HG03064 (cell line): ENCODE results near the gene PLEKHG1.

Source experiments
- ATAC-seq: cut with Tn5 transposase; IDR thresholded peaks from one replicate; pipeline ENCODE4 v1.9.1; 2021; ENCODE audit warnings: low read depth; ENCODE audit not compliant: unreplicated experiment

The PLEKHG1 gene

DNA sequence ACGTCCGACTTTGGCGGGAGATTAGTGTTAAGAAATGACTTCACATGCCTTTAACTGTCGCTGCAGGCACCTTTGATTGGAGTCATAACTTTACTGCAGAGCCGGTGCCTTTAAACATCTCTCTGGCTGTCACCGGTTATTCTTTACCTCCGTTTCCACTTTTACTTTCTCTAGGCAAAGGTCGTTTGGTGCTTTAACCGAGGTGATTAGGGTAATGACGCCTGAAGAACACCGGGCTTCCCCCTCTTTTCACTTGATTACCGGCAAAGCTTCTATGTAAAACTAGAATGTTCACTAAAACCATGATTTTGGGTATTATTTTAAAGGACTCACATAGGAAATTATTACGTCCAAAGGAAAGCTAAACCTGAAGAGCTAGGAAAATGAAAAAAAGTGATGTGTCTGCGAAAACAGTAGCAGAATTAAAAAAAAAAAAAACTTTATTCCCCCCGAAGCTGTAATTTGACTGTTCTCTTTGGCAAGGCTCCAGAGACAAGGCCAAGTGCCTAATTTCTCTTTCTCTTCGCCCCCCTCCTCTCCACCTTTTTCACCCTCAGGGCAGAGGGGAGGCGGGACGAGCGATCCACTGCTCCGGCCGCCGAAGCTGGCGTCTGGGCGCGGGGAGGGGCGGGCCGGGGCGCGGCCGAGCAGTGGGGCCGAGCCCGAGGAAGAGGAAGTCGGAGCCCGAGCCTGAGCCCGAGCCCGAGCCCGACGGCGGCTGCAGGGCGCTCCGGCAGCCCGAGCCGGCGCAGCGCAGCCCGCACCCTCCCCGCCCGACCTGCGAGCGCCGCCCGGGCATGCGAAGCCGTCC, at the start of gene PLEKHG1:
Gene PLEKHG1, plus strand, starts transcription at position 687 of the 811 bp plus-strand sequence. CDS start 133,797 bp downstream, outside the sequence.
- peak; percentile 71 for ATAC-seq

DNA sequence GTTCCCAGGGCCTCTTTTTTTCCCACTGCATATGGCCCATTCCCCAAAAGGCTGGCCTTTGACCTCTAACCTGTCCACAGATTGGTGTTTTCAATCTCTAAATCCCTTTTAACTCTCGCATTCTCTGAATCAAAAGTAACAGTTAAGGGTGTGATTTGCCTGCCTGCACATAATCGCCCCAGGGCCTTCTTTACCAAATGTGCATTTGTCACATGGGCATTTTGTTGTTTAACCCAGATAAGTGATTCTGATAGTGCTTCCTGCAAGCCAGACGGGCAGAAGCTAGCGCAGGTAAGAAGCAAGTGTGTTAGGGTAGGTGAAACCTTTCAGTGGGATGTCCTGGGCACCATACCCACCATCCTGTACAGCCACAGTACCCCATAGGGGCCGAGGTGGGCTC, 49.4 kb upstream of the PLEKHG1 start:
- ATAC-seq, result no peak

DNA sequence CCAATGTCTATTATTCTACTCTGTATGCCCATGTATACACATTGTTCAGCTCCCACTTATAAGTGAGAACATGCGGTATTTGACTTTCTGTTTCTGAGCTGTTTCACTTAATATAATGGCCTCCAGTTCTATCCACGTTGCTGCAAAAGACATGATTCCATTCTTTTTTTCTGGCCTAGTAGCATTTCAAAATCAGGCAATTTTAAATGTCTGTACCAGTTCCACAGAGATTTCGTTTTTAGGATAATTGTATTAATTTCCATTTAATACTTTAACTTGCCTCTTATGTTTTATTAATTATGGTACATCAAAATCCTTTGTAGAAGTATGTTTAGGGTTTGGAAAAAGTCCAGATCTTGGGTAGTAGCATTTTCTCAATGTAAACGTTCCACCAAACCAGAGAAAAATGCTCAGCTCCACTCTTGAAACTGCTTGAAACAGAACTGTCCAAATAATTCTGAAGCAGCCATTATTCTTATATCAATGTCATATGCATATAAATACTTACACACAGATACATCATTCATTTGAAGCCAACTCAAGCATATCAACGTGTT, 42.6 kb upstream of the PLEKHG1 start:
- no peak for ATAC-seq

DNA sequence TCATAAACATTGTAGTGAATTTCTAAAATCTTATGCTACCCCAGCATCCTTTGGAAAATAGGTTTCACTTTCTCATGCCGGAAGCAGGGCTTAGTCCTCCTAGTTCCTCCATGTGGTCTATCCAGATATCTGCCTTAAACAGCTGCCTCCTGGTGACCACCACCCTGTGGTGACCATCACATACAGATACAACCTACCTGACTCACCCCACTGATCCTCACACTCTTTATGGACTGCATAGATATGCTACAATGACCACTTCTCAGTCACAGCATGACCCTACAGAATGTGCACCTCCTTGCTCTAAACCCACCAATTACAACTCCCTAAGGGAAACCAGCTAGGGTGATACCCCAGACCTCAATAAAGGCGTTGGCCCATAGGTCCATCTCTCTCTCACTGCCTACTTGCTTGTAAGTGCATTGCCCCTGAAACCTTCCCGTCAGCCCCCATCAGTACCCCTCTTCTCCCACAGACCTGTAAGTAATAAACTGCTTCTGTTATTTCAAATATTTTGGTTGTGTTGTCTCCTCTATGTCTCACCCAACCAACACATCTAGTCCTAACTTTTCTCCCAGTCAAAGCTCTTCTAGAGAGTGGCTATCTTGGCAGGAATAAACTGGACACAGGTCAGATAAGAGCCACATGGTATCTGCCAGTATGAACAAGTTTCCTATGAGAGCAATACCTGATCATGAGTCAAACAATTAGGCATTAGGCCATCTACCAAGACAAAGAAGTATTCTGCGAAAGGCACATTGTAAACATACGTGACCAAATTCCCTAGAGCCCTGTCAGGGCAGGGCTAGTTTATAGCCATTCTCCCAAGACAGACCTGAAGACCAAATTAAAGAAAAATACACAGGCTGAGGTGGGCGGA, 39.4 kb upstream of the PLEKHG1 start:
- no peak for ATAC-seq

DNA sequence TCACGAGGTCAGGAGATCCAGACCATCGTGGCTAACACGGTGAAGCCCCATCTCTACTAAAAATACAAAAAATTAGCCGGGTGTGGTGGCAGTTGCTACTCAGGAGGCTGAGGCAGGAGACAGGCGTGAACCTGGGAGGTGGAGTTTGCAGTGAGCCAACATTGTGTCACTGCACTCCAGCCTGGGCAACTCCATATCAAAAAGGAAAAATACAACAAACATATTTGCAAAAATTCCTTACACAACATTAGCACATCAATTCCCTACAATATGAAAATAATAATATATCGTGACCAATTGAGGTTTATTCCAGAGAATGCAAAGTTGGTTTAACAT, 38.8 kb upstream of the PLEKHG1 start:
- no peak for ATAC-seq

DNA sequence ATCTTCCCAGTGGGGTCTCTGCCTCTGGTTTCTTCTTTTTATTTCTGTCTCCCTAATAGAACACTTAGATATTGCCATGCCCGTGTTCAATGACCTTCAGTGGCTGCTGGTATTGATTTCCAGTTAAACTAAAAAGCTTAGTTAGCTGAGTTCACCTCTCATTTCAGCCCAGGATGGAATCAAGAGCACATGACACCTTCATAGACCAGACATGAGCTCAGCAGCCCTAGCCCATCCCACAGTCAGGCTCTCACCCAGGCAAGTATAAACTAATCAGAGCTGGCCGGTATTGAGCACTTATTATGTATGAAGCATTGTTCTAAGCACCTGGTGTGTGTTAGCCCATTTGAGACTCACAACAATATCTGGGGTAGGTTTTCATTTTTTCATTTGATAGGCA, 33.7 kb upstream of the PLEKHG1 start:
- ATAC-seq, result no peak

DNA sequence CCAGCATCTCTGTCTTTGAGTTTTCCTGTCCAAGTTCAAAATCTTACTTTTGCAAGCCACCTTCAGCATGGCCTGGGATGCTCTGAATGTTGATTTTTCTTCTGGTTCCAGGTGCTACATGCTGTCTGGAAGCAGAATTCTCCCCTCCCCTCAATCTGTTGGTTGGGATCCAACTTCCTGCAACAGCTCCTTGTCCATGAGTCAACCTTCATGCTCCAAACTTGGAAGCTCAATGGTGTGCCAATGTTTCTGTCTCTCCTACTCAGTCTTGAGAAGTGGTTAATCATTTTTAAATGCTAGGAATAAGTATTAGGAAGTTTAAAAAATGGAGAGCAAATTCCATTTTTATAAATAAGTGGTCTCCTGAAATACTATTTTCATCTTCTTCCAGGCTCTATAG, 33.2 kb upstream of the PLEKHG1 start:
- ATAC-seq, result no peak

DNA sequence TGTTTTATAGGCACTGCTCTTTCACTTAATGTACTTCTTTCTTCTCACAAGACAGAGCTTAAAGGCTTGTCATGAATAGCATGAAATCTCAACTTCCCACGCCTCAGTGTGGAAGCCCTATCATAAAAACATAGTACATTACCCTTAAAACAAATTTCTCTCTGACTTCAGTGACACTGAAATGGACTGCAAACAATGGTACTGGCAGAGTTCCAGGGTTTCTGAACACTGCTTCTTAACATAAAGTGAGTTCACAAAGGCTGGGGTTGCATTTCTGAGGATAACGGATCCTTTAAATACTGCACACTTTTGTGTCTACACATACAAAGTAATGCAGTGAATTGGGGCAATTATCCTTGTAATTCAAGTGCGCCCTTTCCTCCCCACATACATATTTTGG, 32.3 kb upstream of the PLEKHG1 start:
- no peak for ATAC-seq

DNA sequence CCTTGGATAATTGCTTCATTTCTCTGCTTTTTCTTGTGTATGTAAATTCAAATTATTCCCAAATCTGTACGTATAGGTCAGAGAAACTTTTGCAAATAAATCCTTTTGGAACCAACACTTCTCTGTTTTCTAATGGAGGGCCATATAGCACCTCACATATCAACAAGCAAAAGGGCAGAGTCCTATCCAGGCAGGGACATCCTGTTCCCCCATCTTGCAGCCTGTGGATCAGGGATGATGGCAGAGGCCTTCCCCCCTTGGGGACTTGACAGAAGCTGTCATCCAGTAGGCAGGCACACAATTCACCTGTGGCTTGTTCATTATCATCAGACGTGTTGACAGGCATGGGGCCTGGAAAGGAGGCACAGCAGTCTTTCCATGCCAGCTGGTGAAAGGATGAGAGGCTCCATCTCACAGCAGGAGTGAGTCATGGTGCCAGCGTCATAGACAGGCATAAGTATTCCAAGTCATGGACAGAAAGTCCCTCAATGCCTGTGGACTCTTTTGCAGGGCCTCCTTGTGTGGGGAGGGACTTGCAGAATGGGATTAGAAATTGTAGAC, 31.8 kb upstream of the PLEKHG1 start:
- no peak for ATAC-seq

DNA sequence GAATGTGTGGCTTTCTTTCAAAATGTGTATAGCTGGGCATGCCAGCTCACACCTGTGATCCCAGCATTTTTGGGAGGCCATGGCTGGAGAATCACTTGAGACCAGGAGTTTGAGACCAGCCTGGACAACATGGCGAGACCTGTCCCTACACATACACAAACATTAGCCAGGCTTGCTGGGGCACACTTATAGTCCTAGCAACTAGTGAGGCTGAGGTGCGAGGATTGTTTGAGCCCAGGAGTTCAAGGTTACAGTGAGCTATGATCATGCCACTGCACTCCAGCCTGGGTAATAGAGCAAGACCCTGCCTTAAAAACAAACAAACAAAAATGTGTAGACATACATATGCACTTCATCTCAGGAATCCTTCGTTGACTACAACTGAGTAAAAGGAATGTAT, 31.1 kb upstream of the PLEKHG1 start:
- ATAC-seq, result no peak

DNA sequence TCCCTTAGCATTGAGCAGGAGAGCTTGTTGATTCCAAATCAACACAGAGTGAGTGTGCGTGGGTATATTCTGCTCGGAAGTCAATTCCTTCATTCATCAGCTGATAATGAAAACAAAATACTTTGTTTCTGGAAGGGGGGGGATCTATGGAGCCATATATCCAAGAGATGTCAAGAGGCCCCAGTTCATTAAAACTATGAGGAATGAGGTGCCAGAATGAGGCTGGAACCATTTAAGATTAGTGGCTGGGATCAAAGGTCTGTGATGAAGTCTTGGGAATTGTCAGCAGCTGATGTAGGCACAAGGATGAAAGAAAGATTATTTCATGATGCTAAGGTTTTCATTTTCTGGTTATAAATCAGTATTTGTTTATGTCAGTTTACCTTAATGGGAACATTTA, 30.5 kb upstream of the PLEKHG1 start:
- ATAC-seq, result no peak

DNA sequence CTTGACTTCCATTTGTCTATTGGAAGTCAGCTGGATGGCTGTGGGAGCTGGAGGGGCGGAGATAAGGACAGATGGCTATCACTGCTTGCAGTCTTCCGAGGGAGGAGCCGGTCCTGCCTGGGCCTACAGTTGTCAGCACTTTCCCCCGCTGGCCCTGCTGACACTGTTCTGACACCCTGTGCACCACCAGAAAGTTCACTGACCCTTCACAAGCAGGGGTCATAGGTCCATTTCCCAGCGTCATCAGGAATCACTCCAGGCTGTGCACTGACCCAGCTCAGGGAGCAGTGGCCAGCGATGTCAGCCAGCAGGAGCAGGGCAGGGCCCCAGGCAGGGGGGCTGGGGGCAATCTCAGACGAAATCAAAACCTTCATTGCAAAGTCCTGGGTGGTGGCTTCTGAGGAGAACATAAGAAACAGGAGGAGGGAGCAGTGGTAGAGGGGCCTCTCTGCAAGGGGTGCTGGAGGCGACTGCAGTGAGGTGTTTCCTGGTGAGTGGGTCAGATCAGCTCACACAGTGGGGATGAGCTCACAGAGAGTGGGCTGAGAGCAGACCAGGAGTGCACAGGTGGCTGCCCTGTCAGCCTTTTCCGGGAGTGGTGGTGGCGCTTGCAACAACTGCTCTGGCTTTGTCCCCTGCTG, 26.5 kb upstream of the PLEKHG1 start:
- ATAC-seq, result no peak

DNA sequence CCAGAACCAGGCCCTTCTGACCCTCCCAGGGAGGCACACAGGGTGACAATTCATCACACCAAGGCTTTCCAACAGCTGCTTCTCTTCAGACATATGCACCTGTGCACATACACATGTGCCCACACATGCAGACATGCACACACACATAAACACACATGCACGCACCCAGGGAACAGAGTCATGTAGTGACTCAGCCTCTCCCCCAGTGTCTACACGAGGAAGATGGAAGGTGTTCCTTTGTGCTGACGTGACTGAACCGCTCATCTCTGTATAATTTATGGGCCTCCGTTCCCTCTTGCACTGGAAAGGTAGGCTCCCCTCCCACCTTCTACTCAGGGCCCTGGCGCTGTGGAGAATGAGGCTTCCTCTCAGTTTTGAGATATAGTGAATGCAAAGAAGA, 23.8 kb upstream of the PLEKHG1 start:
- ATAC-seq, result no peak

DNA sequence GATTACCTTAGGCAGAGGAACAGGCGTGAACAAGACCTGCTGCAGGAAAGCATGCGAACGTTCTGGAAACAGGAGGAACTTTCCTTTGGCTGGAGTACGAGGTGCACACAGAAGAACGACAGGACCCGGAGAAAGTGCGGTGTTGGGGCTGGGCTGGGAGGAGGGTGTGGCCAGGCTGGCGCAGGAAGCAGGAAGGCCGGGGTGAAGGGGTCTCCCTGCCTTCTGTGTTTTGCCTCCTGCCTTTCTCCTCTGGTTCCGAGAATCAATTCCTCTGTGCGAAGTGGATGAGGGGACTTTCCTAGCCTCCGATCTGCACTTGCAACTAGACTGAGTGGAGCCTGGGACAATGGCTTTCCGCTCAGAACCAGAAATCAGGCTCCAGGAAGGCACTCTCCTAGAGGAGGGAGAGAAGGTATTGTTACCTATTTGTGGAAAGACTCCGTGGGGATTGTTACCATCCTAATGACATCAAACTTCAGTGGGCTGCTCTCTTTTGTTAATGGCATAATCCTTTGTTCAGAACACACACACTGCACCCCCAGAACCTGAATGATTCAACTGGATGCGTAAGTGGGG, 22.9 kb upstream of the PLEKHG1 start:
- ATAC-seq, result no peak

DNA sequence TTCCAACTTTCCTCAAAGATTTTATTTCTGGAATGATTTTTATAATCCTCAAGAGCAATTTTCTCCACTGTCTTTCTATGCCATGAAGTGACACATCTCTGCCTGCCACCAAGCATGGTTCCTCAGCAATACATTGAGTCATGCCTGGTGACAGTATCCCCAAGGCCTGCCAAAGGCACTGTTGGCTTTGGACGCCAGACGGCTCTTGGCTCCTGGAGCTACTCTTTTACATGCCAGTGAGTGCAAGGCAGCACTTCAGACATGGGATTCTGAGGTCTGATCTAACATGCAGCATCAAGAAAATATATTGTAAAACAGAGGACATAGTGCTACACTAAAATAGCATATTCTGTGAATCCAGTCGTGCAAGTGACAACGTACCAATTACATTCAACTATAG, 20.1 kb upstream of the PLEKHG1 start:
- ATAC-seq, result no peak

DNA sequence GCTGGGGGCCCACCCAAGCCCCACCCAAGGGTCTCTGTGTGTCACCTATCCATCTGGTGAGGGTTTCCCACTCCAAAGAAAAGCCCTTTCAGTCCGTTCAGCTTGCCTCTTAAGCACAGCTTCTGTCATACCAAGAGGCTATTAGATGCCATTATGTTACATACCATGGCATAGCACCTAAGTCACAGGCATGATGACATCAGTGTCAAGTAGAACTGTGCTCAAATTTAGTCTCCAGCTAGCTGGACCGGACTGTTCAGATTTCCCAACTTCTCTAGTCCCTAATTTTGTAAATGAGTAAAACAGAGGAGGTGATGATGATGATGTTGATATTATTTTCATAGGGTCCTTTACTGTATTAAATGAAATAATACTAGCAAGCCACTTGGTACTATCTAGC, 19.2 kb upstream of the PLEKHG1 start:
- no peak for ATAC-seq

DNA sequence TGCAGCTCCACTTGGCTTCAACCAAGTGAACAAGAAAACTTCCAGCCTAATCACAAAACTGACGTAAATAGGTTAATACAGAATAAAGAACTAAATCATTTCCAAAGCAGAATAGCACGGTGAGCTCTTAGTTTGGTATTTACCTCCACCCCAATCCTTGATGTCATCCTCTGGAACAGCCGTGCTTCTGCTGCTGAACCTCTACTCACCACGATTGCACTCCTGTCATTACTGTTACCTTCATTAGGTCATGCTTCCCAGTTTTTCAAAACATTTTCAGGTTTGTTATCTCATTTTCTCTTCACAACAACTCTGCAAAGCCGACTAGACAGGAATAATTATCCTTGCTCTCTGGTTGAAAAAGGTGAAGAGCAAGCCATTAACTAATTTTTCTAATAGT, 15.6 kb upstream of the PLEKHG1 start:
- no peak for ATAC-seq

DNA sequence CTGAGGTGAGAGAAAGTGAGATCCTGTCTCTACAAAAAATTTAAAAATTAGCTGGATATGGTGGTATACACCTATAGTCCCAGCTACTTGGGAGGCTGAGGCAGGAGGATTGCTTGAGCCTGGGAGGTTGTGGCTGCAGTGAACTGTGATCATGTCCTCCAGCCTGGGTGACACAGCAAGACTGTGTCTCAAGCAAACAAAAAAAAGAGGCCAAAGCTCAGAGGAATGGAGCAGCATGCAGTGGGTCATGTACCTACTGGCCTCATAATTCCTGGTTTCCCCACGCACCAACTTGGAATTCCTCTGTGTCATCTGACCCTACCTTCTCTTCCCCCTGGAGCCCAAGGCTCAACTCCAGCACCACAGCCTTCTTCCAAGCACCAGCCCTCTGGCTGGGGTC, 15.1 kb upstream of the PLEKHG1 start:
- ATAC-seq, result no peak

DNA sequence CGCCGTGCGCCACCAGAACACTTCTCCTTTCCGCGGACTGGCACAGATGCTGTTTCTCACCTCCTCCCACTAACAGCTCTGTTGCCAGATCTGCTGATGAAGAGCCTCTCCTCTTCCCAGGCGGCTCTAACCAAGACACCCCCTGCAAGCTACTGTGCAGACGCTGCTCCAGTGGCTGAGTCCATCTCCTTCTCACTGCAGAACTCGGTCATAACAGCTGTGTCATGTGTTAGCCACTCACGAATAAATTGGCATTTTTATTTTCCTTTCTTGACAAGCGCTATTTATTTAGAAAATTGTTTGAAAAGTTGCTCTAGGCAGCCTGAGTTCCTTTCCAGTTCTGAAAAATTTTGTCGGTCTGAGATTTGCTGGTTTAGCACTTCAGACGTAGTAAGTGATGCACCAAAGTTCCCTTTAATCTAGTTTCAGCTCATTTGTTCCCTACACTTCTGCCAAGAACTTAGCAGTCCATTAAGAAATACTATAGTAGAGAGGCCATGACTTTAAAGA, 12.8 kb upstream of the PLEKHG1 start:
- no peak for ATAC-seq

DNA sequence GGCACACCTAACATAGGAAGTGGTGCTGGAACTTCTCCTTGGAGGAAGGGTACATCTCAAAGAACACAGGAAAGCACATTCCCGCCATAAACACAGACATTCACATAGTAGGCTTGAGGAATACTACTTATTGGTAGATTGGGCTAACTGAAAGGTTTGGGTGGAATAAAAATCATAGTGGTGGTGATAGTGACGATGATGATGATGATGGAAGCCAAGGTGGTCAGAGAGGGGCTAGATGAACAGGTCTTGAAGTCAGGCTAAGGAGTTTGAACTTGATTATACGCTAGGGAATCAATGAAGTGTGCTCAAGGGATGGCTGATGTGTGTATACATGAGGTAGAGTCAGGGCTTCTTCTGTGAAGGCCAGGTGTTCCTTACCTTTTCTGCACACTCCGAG, 12.0 kb upstream of the PLEKHG1 start:
- ATAC-seq, result no peak
